T follicular helper cell (primary cell): Measurements from ENCODE around the gene SPATA45.

Experiments
- DNase-seq: peaks from one replicate; pipeline ENCODE4 v3.0.0-alpha.2; 2020; ENCODE audit warnings: low read depth

The SPATA45 gene

DNA sequence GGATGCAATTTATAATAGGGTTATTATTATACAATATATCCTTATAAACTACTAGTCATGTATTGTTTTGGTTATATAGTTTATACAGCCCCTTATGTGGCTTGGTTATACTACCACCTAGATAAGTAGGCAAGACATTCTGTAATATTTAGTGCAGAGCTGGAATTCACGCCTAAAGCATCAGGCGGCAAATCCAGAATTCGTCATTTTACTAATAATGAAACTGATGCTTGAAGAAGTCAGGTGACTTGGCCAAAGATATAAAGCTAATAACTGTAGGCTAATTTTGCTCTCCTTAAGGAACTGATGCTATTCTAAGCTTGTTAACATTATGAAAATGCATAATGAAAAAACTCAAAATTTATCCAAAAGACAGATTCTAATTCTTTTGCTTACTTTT, 66.7 kb downstream of the SPATA45 start:
- no peak for DNase-seq
